Measurements from ENCODE around the gene ABHD2.

DNA sequence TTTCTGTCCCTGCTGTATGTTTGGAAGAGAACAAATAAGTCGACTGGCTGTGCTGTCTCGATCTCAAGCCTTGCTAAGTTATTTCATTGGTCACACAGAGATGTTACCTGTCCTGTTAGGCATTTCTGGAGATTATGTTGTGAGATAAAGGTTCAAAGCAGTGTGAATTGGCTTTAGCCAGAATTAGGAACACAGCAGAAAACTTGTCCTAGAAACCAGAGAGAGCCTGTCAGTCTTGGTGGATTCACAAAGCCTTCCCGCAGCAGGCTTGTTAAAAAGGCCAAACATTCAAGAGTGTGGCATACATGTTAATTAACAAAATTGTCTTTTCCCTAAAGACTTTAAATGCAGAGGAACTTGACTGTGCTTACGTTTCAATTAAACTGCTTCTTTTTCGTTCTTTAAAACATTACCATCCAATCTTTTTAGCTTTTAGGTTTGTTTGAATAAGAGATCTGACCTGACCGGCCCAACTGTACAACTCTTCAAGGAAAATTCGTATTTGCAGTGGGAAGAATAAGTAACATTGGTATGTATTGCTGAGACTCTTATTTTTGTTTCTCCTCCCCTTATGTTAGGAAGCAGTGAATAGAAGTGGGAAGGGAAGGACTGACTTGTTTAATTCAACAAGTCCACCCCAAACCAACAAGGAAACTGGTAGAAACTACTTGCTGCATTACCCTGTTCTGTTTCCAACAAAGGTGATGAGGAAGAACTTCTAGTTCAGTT is 25.2 kb downstream of the ABHD2 start:
- no peak for TF ChIP-seq CTCF (IDR thresholded peaks at IDR 0.05)
- TF ChIP-seq POLR2AphosphoS5 (IDR thresholded peaks at IDR 0.05): no peak

All from upper lobe of left lung (tissue), 4 donors.